HepG2 (cell line): ENCODE measurements around the gene ZNF839. TPM values are rescaled to one million over a fixed set of nuclear protein-coding genes. Genes with fewer than 3 reads are reported as not detected.

Experiments
- ATAC-seq: fragments of 200-7000 bp; cut with Tn5 transposase; 3 replicates; pipeline ENCODE4 v1.9.1; 2020; ENCODE audit warnings: mild to moderate bottlenecking, moderate library complexity
- BruUV-seq: library from RNA; stranded (reverse); fragments of 400-500 nt; replicated peaks from 2 replicates; lab custom pipeline; 2021; lab: Mats Ljungman, UMichigan
- CTCF ChIA-PET: fragments of 300-600 bp; formaldehyde crosslinking; extraction: SDS; loops from one replicate; lab custom pipeline; 2021; ENCODE audit warnings: low total read pairs, inconsistent platforms, low intra/inter-chr PET ratio; lab: Yijun Ruan, JAX
- POLR2A ChIA-PET: fragments of 350-600 bp; sonication (Branson Sonifier 250); formaldehyde crosslinking; loops from one replicate; lab custom pipeline; 2020; ENCODE audit warnings: antibody characterized with exemption, inconsistent platforms; lab: Yijun Ruan, JAX
- DNase-seq: peaks from one replicate; pipeline ENCODE4 v3.0.0-alpha.2; 2015; ENCODE audit warnings: low spot score
- FAIRE-seq: peaks from 3 replicates; lab custom pipeline; 2011; peaks lifted over from hg19 to GRCh38; lab: Jason Lieb, UNC
- H2AFZ ChIP-seq: one replicate; pipeline ENCODE4 v1.6.1; 2011; ENCODE audit warnings: low read length, inconsistent platforms
- H3K27ac ChIP-seq: fragments of 300-600 bp; 3 replicates; pipeline ENCODE4 v1.8.0; 2011; ENCODE audit warnings: mixed run types, mild to moderate bottlenecking, mixed read lengths, low read length, inconsistent platforms; ENCODE audit not compliant: insufficient read depth; ENCODE audit errors: extremely low read length
- H3K27me3 ChIP-seq, 2 experiments: fragments of 200-600 bp in 1 of 2; 2 replicates in 1 of 2; 3 replicates in 1 of 2; pipeline versions ENCODE4 v1.6.0 to v1.8.0; 2011; ENCODE audit warnings: low read length in 2 of 2, mild to moderate bottlenecking in 2 of 2, moderate library complexity in 2 of 2, inconsistent platforms in 1 of 2; ENCODE audit not compliant: insufficient read depth in 2 of 2, control insufficient read depth in 1 of 2
- H3K36me3 ChIP-seq, 2 experiments: fragments of 200-600 bp in 1 of 2; replicated peaks in 1 of 2; 2 replicates in 1 of 2; 3 replicates in 1 of 2; pipeline versions ENCODE4 v1.5.1 to v1.8.0; 2011; ENCODE audit warnings: low read length in 2 of 2, inconsistent platforms in 1 of 2; ENCODE audit not compliant: insufficient read depth in 2 of 2, control insufficient read depth in 1 of 2
- H3K4me1 ChIP-seq: 2 replicates; pipeline ENCODE4 v1.5.1; 2012; ENCODE audit warnings: low read length, inconsistent platforms; ENCODE audit not compliant: insufficient read depth
- H3K4me2 ChIP-seq: 2 replicates; pipeline ENCODE4 v1.6.0; 2011; ENCODE audit warnings: low read depth, low read length, inconsistent platforms
- H3K4me3 ChIP-seq, 3 experiments: fragments of 200-600 bp in 1 of 3; sonication (generic), shearing (Covaris generic) in 1 of 3; replicated peaks in 1 of 3; 2 replicates each; pipeline ENCODE4 v1.5.1; 2011 to 2016; ENCODE audit warnings: low read length in 3 of 3, inconsistent platforms in 2 of 3, low read depth in 2 of 3, mild to moderate bottlenecking in 2 of 3, control low read depth in 1 of 3, mixed read lengths in 1 of 3; ENCODE audit not compliant: insufficient read depth in 1 of 3
- H3K79me2 ChIP-seq: one replicate; pipeline ENCODE4 v1.6.1; 2011; ENCODE audit warnings: low read length, inconsistent platforms; ENCODE audit not compliant: insufficient read depth
- H3K9ac ChIP-seq: 2 replicates; pipeline ENCODE4 v1.6.0; 2011; ENCODE audit warnings: mild to moderate bottlenecking, low read depth, low read length, inconsistent platforms; ENCODE audit not compliant: insufficient read depth
- H3K9me3 ChIP-seq: 2 replicates; pipeline ENCODE4 v1.5.1; 2012; ENCODE audit warnings: mild to moderate bottlenecking, low read length
- H4K20me1 ChIP-seq: 2 replicates; pipeline ENCODE4 v1.6.0; 2011; ENCODE audit warnings: inconsistent platforms, mild to moderate bottlenecking, low read length, moderate library complexity; ENCODE audit not compliant: insufficient read depth
- KLF12 ChIP-seq: sonication (generic); formaldehyde crosslinking; IDR thresholded peaks from 2 replicates; pipeline ENCODE4 v1.4.0; 2020; ENCODE audit warnings: missing genetic modification reagents, borderline replicate concordance
- MAF1 ChIP-seq: sonication (generic); formaldehyde crosslinking; IDR thresholded peaks from 2 replicates; pipeline ENCODE4 v1.5.0; 2020; ENCODE audit warnings: missing genetic modification reagents, borderline replicate concordance
- PRDM10 ChIP-seq: sonication (generic); formaldehyde crosslinking; IDR thresholded peaks from 2 replicates; pipeline ENCODE4 v1.4.0; 2020; ENCODE audit warnings: low read depth, missing genetic modification reagents
- RXRA ChIP-seq: sonication (generic); formaldehyde crosslinking; IDR thresholded peaks from 2 replicates; pipeline ENCODE4 v1.5.1; 2020; ENCODE audit warnings: missing genetic modification reagents
- SRSF1 ChIP-seq: fragments of 200-400 bp; formaldehyde crosslinking; optimal IDR thresholded peaks from 2 replicates; pipeline ENCODE3; 2017; ENCODE audit warnings: mild to moderate bottlenecking, low read depth, low read length, moderate library complexity
- ZBTB14 ChIP-seq: sonication (generic); formaldehyde crosslinking; IDR thresholded peaks from 2 replicates; pipeline ENCODE4 v1.4.0; 2020; ENCODE audit warnings: missing genetic modification reagents
- ZBTB7A ChIP-seq: sonication (generic); formaldehyde crosslinking; IDR thresholded peaks from 2 replicates; pipeline ENCODE4 v1.8.0; 2022; ENCODE audit warnings: mild to moderate bottlenecking, missing genetic modification reagents
- ZNF18 ChIP-seq: sonication (generic); formaldehyde crosslinking; IDR thresholded peaks from 2 replicates; pipeline ENCODE4 v1.8.0; 2022; ENCODE audit warnings: mild to moderate bottlenecking, missing genetic modification reagents; ENCODE audit not compliant: insufficient replicate concordance
- ZNF552 ChIP-seq: sonication (generic); formaldehyde crosslinking; IDR thresholded peaks from 2 replicates; pipeline ENCODE4 v1.9.0; 2022; ENCODE audit warnings: missing genetic modification reagents, mild to moderate bottlenecking, borderline replicate concordance
- WGBS: methylation state at CpG from one replicate; pipeline ENCODE4 v1.1.6; 2017; ENCODE audit warnings: low lambda C conversion rate; 5-methylcytosine and 5-hydroxymethylcytosine counted together
- in situ Hi-C: cut with HindIII; loops from 2 replicates; pipeline ENCODE4 v1.10.0; 2017; ENCODE audit warnings: low pct_unique_long_range_greater_than_20kb; ENCODE audit not compliant: extremely low pct_ligation_motif_present
- intact Hi-C: fragments of 100-400 bp; cut with micrococcal nuclease; formaldehyde crosslinking; loops from one replicate; pipeline ENCODE4 v1.10.0; 2022; ENCODE audit not compliant: unreplicated experiment
- polyA plus RNA-seq, 8 experiments: library from polyadenylated mRNA; depleted of rRNA in 3 of 8; stranded (reverse) in 7 of 8; unstranded in 1 of 8; fragments of >200 nt; fragmentation: Illumina TruSeq in 4 of 8; extraction: Trizol in 4 of 8; gene quantifications; 2 replicates each; pipeline versions ENCODE4 v1.2.1 to v1.2.3, GENCODE V29; 2011 to 2016; ENCODE audit warnings: low read depth in 4 of 8, missing spikeins in 1 of 8, mixed read lengths in 1 of 8; ENCODE audit not compliant: insufficient read depth in 1 of 8
- total RNA-seq, 5 experiments: library from RNA; depleted of rRNA; stranded (reverse); fragments of >200 nt; fragmentation: Illumina TruSeq; extraction: Trizol; gene quantifications; 2 replicates each; pipeline ENCODE4 v1.2.3, GENCODE V29; 2016; ENCODE audit warnings: low read depth in 1 of 5
- TF ChIP-seq, protein P1 (sequence below), 2 experiments: sonication (generic) in 1 of 2; formaldehyde crosslinking in 1 of 2; IDR thresholded peaks; 2 replicates each; pipeline versions ENCODE4 v1.4.0 to v1.6.1; 2016 to 2020; ENCODE audit warnings: borderline replicate concordance in 1 of 2, low read depth in 1 of 2, mild to moderate bottlenecking in 1 of 2, missing genetic modification reagents in 1 of 2

Gene ZNF839
- total and polyA plus RNA-seq, 2 of the 13 experiments (the other 11 are each of a cell fraction or from before 2014, with no cell fraction given) = 11.1 to 12.8 TPM

DNA sequence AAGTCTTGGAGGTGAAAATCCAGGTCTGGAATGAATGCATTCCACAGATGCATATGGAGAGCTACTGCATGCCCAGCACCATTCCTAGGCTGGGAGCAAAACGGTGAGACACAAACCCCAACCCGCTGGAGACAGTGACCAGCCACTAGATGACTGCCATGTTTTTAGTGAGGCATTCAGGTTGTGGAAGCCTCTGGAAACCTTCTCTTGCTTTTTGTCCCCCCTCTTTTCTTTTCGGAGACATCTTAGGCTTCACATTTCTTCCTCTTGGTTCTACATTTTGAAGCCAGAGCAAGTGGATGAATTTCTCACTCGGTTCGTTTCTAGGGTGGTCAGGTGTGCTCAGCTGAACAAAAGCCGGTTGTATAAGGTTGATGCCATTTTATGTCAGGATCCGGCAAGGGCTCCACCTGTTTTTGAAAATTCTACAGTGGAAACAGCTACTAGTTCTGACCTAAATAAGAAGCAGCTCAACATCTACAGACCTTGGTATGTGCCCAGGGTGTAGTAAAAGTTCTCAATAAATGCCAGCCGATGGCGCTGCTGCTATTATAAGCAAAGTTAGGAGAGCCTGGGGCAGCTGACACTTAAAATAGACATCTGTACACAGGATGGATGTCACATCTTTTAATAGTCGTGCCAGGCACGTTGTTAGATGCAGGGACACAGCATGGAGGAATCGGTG lies 1.8 kb upstream of the ZNF839 start:
- Histone ChIP-seq H3K4me1 (peaks cover 62% of the 10 kb centered on the region), H3K4me3 (peak overlapping the region; percentile 70 to 86 (median 71)), H3K27ac (peak overlapping the region; percentile 80), H4K20me1 (no peaks in the 10 kb centered on the region), H3K36me3 (no peaks in the 10 kb centered on the region), H3K9ac (peak overlapping the region; percentile 98), H3K79me2 (peaks cover 7% of the 10 kb centered on the region), H3K27me3 (no peaks in the 10 kb centered on the region; a peak in 1 of 5 replicates), H2AFZ (peak overlapping the region; percentile 59), H3K9me3 (no peaks in the 10 kb centered on the region), H3K4me2 (peak overlapping the region; percentile 86)
- no peak for FAIRE-seq
- ChIA-PET CTCF (interaction anchor here (1.5 kb wide), 1 partner anchor 82 kb away, joined by 3 read pairs; no protein-coding TSS in a partner anchor), POLR2A (interaction anchor here (1.1 to 2.8 kb wide), 7 partner anchors 12 to 229 kb away, joined by 3 to 14 read pairs (median 3); partner anchors contain the start of genes CINP, MOK, TECPR2 and WDR20)
- WGBS = 0% methylated on average over 12 of the region's 12 CpGs
- DNase-seq = peak; percentile 71
- in situ Hi-C loops (loop anchor here (5.0 to 10.0 kb wide), 2 partner anchors 243 to 355 kb away; partner anchors contain the start of gene DYNC1H1), intact Hi-C loops (loop anchor here (2.0 to 5.0 kb wide), 3 partner anchors 45 to 200 kb away; partner anchors contain the start of genes CINP and TECPR2)
- TSS peak; percentile 30 for BruUV-seq
- peak; percentile 14 for ATAC-seq
- TF ChIP-seq SRSF1 (no peak), RXRA (CRISPR knock-in tag) (no peak), ZBTB7A (CRISPR knock-in tag) (no peak), ZNF552 (CRISPR knock-in tag) (no peak), MAF1 (CRISPR knock-in tag) (no peak), PRDM10 (no peak), KLF12 (no peak), ZBTB14 (CRISPR knock-in tag) (no peak), ZNF18 (CRISPR knock-in tag) (peak; percentile 13)
- TF ChIP-seq, protein P1, sequence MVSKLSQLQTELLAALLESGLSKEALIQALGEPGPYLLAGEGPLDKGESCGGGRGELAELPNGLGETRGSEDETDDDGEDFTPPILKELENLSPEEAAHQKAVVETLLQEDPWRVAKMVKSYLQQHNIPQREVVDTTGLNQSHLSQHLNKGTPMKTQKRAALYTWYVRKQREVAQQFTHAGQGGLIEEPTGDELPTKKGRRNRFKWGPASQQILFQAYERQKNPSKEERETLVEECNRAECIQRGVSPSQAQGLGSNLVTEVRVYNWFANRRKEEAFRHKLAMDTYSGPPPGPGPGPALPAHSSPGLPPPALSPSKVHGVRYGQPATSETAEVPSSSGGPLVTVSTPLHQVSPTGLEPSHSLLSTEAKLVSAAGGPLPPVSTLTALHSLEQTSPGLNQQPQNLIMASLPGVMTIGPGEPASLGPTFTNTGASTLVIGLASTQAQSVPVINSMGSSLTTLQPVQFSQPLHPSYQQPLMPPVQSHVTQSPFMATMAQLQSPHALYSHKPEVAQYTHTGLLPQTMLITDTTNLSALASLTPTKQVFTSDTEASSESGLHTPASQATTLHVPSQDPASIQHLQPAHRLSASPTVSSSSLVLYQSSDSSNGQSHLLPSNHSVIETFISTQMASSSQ (IDR thresholded peaks at IDR 0.05; ENCODE audit: low read depth) = no peak
- TF ChIP-seq, protein P1 (CRISPR knock-in tag; IDR thresholded peaks at IDR 0.05; ENCODE audit: borderline replicate concordance) = no peak
